ENCODE measurements around the gene ZC3H6.

Gene ZC3H6

GRCh38 chr2:112273349-112273748 lies 2.0 kb upstream of the ZC3H6 start:
- no peaks in the 10 kb centered on the region for H3K36me3 ChIP-seq (ENCODE audit: low read length)
- no peak overlapping the region for H3K9ac ChIP-seq (ENCODE audit: low read length)
- no peaks in the 10 kb centered on the region for H4K20me1 ChIP-seq (ENCODE audit: low read depth, low read length)
- peaks cover 36% of the 10 kb centered on the region for H3F3A ChIP-seq (ENCODE audit: insufficient read depth)
- no peaks in the 10 kb centered on the region for H3K9me3 ChIP-seq (ENCODE audit: insufficient read depth, low read length)
- no peak overlapping the region for H2AFZ ChIP-seq (ENCODE audit: low read depth, low read length, severe bottlenecking)
- H3K9me2 ChIP-seq (replicated peaks; ENCODE audit: insufficient read depth, low read length): no peaks in the 10 kb centered on the region
- H3K27me3 ChIP-seq (ENCODE audit: low read length): no peaks in the 10 kb centered on the region
- no peak overlapping the region for H3K27ac ChIP-seq (ENCODE audit: low read depth, low read length)
- TF ChIP-seq EZH2phosphoT487 (conservative IDR thresholded peaks at IDR 0.05; ENCODE audit: low read length): no peak
- TF ChIP-seq CTCF (IDR thresholded peaks at IDR 0.05; ENCODE audit: insufficient read depth, low read length, poor library complexity, severe bottlenecking): no peak
- H3K79me2 ChIP-seq (ENCODE audit: insufficient read depth, low read length): no peaks in the 10 kb centered on the region
- H3K4me3 ChIP-seq (ENCODE audit: insufficient read depth, low read length, poor library complexity, severe bottlenecking): no peak overlapping the region
- H3K4me2 ChIP-seq (ENCODE audit: low read depth, low read length, poor library complexity, severe bottlenecking): no peak overlapping the region

- Histone ChIP-seq H2AFZ (ENCODE audit: low read depth, low read length, severe bottlenecking) (peak overlapping the region; percentile 49), H3K9me3 (ENCODE audit: insufficient read depth, low read length) (no peaks in the 10 kb centered on the region), H3K36me3 (ENCODE audit: low read length) (no peaks in the 10 kb centered on the region), H3K9ac (ENCODE audit: low read length) (peak overlapping the region; percentile 100), H4K20me1 (ENCODE audit: low read depth, low read length) (no peaks in the 10 kb centered on the region), H3K9me2 (replicated peaks; ENCODE audit: insufficient read depth, low read length) (no peaks in the 10 kb centered on the region), H3K27ac (ENCODE audit: low read depth, low read length) (peak overlapping the region; percentile 90), H3K79me2 (ENCODE audit: insufficient read depth, low read length) (no peaks in the 10 kb centered on the region), H3K4me3 (ENCODE audit: insufficient read depth, low read length, poor library complexity, severe bottlenecking) (peak overlapping the region; percentile 83), H3F3A (ENCODE audit: insufficient read depth) (peaks cover 36% of the 10 kb centered on the region), H3K27me3 (ENCODE audit: low read length) (no peaks in the 10 kb centered on the region), H3K4me2 (ENCODE audit: low read depth, low read length, poor library complexity, severe bottlenecking) (peak overlapping the region; percentile 89)
- TF ChIP-seq EZH2phosphoT487 (conservative IDR thresholded peaks at IDR 0.05; ENCODE audit: low read length) (no peak), CTCF (IDR thresholded peaks at IDR 0.05; ENCODE audit: insufficient read depth, low read length, poor library complexity, severe bottlenecking) (no peak)
Observed at GRCh38 chr2:112275887-112276773, 733 bp downstream of the ZC3H6 start.

GRCh38 chr2:112276954-112277353 lies 1.6 kb downstream of the ZC3H6 start:
- H3F3A ChIP-seq (ENCODE audit: insufficient read depth): peaks cover 36% of the 10 kb centered on the region
- H3K9me3 ChIP-seq (ENCODE audit: insufficient read depth, low read length): no peaks in the 10 kb centered on the region
- no peaks in the 10 kb centered on the region for H4K20me1 ChIP-seq (ENCODE audit: low read depth, low read length)
- H3K36me3 ChIP-seq (ENCODE audit: low read length): no peaks in the 10 kb centered on the region
- H3K27me3 ChIP-seq (ENCODE audit: low read length): no peaks in the 10 kb centered on the region
- peak overlapping the region; percentile 89 for H3K4me2 ChIP-seq (ENCODE audit: low read depth, low read length, poor library complexity, severe bottlenecking)
- TF ChIP-seq CTCF (IDR thresholded peaks at IDR 0.05; ENCODE audit: insufficient read depth, low read length, poor library complexity, severe bottlenecking): no peak
- TF ChIP-seq EZH2phosphoT487 (conservative IDR thresholded peaks at IDR 0.05; ENCODE audit: low read length): no peak
- H3K9ac ChIP-seq (ENCODE audit: low read length): peak overlapping the region; percentile 100
- H3K9me2 ChIP-seq (replicated peaks; ENCODE audit: insufficient read depth, low read length): no peaks in the 10 kb centered on the region
- H3K4me3 ChIP-seq (ENCODE audit: insufficient read depth, low read length, poor library complexity, severe bottlenecking): peak overlapping the region; percentile 83
- no peak overlapping the region for H3K27ac ChIP-seq (ENCODE audit: low read depth, low read length)
- peak overlapping the region; percentile 44 for H2AFZ ChIP-seq (ENCODE audit: low read depth, low read length, severe bottlenecking)
- no peaks in the 10 kb centered on the region for H3K79me2 ChIP-seq (ENCODE audit: insufficient read depth, low read length)
